SK-N-SH (cell line): ENCODE results near the gene STT3B. TPM values are rescaled to one million over a fixed set of nuclear protein-coding genes. Genes with fewer than 3 reads are reported as not detected.

Source experiments
- CTCF ChIA-PET: fragments of 300-600, 350-600 bp; formaldehyde crosslinking; extraction: SDS; loops from one replicate; lab custom pipeline; 2021; lab: Yijun Ruan, JAX
- POLR2A ChIA-PET: fragments of 350-600 bp; sonication (Branson Sonifier 250); formaldehyde crosslinking; extraction: SDS; loops from one replicate; lab custom pipeline; 2020; ENCODE audit warnings: antibody characterized with exemption, inconsistent platforms; lab: Yijun Ruan, JAX
- DNase-seq: peaks from one replicate; pipeline ENCODE4 v3.0.0; 2012
- H2AFZ ChIP-seq: fragments of 200-600 bp; sonication (generic); 2 replicates; pipeline ENCODE4 v1.8.1; 2016; ENCODE audit warnings: antibody characterized with exemption, mild to moderate bottlenecking, low read depth
- H3F3A ChIP-seq: fragments of 200-600 bp; sonication (generic); replicated peaks from 2 replicates; pipeline ENCODE3; 2016; ENCODE audit warnings: antibody characterized with exemption, mild to moderate bottlenecking; ENCODE audit not compliant: insufficient read depth
- H3K27ac ChIP-seq, 2 experiments: fragments of 200-500 bp in 1 of 2; fragments of 200-600 bp in 1 of 2; sonication (Bioruptor generic) in 1 of 2; sonication (generic), shearing (Covaris generic) in 1 of 2; 2 replicates each; pipeline versions ENCODE4 v1.5.1 to v1.6.1; 2014 to 2016; ENCODE audit warnings: low read depth in 2 of 2, inconsistent platforms in 1 of 2, low read length in 1 of 2, mild to moderate bottlenecking in 1 of 2, mixed read lengths in 1 of 2
- H3K27me3 ChIP-seq: fragments of 200-600 bp; sonication (generic), shearing (Covaris generic); 2 replicates; pipeline ENCODE4 v1.6.1; 2016; ENCODE audit warnings: mixed run types; ENCODE audit not compliant: insufficient read depth
- H3K36me3 ChIP-seq, 2 experiments: fragments of 200-500 bp in 1 of 2; fragments of 200-600 bp in 1 of 2; sonication (Bioruptor generic) in 1 of 2; sonication (generic) in 1 of 2; replicated peaks in 1 of 2; 2 replicates each; pipeline versions ENCODE3 to v1.5.1; 2014 to 2016; ENCODE audit warnings: low read length in 1 of 2, mild to moderate bottlenecking in 1 of 2; ENCODE audit not compliant: insufficient read depth in 2 of 2, control insufficient read depth in 1 of 2
- H3K4me1 ChIP-seq, 2 experiments: fragments of 200-500 bp in 1 of 2; fragments of 200-600 bp in 1 of 2; sonication (Bioruptor generic) in 1 of 2; sonication (generic), shearing (Covaris generic) in 1 of 2; 2 replicates each; pipeline versions ENCODE4 v1.5.1 to v1.6.1; 2014 to 2016; ENCODE audit warnings: low read depth in 1 of 2, low read length in 1 of 2, mixed run types in 1 of 2; ENCODE audit not compliant: insufficient read depth in 2 of 2, control insufficient read depth in 1 of 2
- H3K4me2 ChIP-seq: fragments of 200-600 bp; sonication (generic), shearing (Covaris generic); 2 replicates; pipeline ENCODE4 v1.6.1; 2017; ENCODE audit warnings: mixed run types
- H3K4me3 ChIP-seq, 2 experiments: fragments of 200-500 bp in 1 of 2; fragments of 200-600 bp in 1 of 2; sonication (Bioruptor generic) in 1 of 2; sonication (generic), shearing (Covaris generic) in 1 of 2; 2 replicates each; pipeline versions ENCODE4 v1.5.1 to v1.8.1; 2014 to 2016; ENCODE audit warnings: low read depth in 2 of 2, inconsistent platforms in 1 of 2, low read length in 1 of 2, mild to moderate bottlenecking in 1 of 2, mixed read lengths in 1 of 2, moderate library complexity in 1 of 2
- H3K79me2 ChIP-seq: fragments of 200-600 bp; sonication (generic); 2 replicates; pipeline ENCODE4 v1.8.1; 2017; ENCODE audit warnings: mild to moderate bottlenecking; ENCODE audit not compliant: insufficient read depth
- H3K9ac ChIP-seq: fragments of 200-600 bp; sonication (generic); 2 replicates; pipeline ENCODE4 v1.6.1; 2017; ENCODE audit warnings: mixed run types
- H3K9me2 ChIP-seq: fragments of 200-600 bp; sonication (generic); 2 replicates; pipeline ENCODE4 v1.6.1; 2017; ENCODE audit warnings: mixed run types
- H3K9me3 ChIP-seq: fragments of 200-600 bp; sonication (generic); 2 replicates; pipeline ENCODE4 v1.6.1; 2017; ENCODE audit warnings: mixed run types, mild to moderate bottlenecking, moderate library complexity
- H4K20me1 ChIP-seq: fragments of 200-600 bp; sonication (generic); 2 replicates; pipeline ENCODE4 v1.6.1; 2017; ENCODE audit warnings: mild to moderate bottlenecking, mixed run types; ENCODE audit not compliant: insufficient read depth
- CTCF ChIP-seq: fragments of 200-600 bp; sonication (generic); IDR thresholded peaks from 2 replicates; pipeline ENCODE4 v1.6.1; 2017; ENCODE audit warnings: antibody characterized with exemption, mild to moderate bottlenecking, moderate library complexity
- FOXM1 ChIP-seq: IDR thresholded peaks from 2 replicates; pipeline ENCODE4 v1.4.0; 2012; ENCODE audit warnings: low read depth, mild to moderate bottlenecking
- GABPA ChIP-seq: IDR thresholded peaks from 2 replicates; pipeline ENCODE4 v1.4.0; 2012; ENCODE audit warnings: low read depth, mild to moderate bottlenecking
- MXI1 ChIP-seq: IDR thresholded peaks from 2 replicates; pipeline ENCODE4 v1.6.1; 2012; ENCODE audit warnings: mild to moderate bottlenecking, low read depth, low read length, improper control_type of control experiment
- NRF1 ChIP-seq: IDR thresholded peaks from 2 replicates; pipeline ENCODE4 v1.6.1; 2012; ENCODE audit warnings: low read depth, mild to moderate bottlenecking, low read length
- RCOR1 ChIP-seq: fragments of 150-350 bp; IDR thresholded peaks from 2 replicates; pipeline ENCODE4 v1.6.1; 2017; ENCODE audit warnings: antibody characterized with exemption, low read length
- RFX5 ChIP-seq: IDR thresholded peaks from 2 replicates; pipeline ENCODE4 v1.6.1; 2012; ENCODE audit warnings: mild to moderate bottlenecking, improper control_type of control experiment, low read length
- TCF12 ChIP-seq: IDR thresholded peaks from 2 replicates; pipeline ENCODE4 v1.4.0; 2012
- USF2 ChIP-seq: fragments of 150-350 bp; IDR thresholded peaks from 2 replicates; pipeline ENCODE4 v1.6.1; 2017; ENCODE audit warnings: antibody characterized with exemption, low read length, low read depth, borderline replicate concordance
- ZBTB33 ChIP-seq: IDR thresholded peaks from 2 replicates; pipeline ENCODE4 v1.4.0; 2012; ENCODE audit warnings: low read depth, borderline replicate concordance
- whole genome bisulfite sequencing: methylation state at CpG from one replicate; pipeline ENCODE4 v1.1.6; 2017; ENCODE audit warnings: low lambda C conversion rate; 5-methylcytosine and 5-hydroxymethylcytosine counted together
- polyA plus RNA-seq, 3 experiments: library from polyadenylated mRNA; depleted of rRNA; stranded (reverse); fragments of >200 nt; gene quantifications; 2 replicates each; pipeline ENCODE4 v1.2.3, GENCODE V29; 2012

The STT3B gene
- polyA plus RNA-seq, 1 of the 3 experiments (the other 2 are of a cell fraction), result 27.9 TPM

- no peak for TF ChIP-seq TCF12
- TF ChIP-seq NRF1, result no peak
- TF ChIP-seq RCOR1, result no peak
- TF ChIP-seq FOXM1, result no peak
- 99% methylated on average over 6 of the region's 6 CpGs for WGBS
- H3F3A ChIP-seq, result peaks cover 2% of the 10 kb centered on the region
- no peak overlapping the region for H3K4me2 ChIP-seq
- H3K27me3 ChIP-seq, result no peaks in the 10 kb centered on the region
- H4K20me1 ChIP-seq, result no peaks in the 10 kb centered on the region
- POLR2A ChIA-PET, result no interaction called here
- no peak overlapping the region for H3K27ac ChIP-seq
- no peak overlapping the region for H3K9ac ChIP-seq
- CTCF ChIA-PET, result interaction anchor here (2.3 kb wide), 1 partner anchor 145 kb away, joined by 14 read pairs; no protein-coding TSS in a partner anchor
- no peak overlapping the region for H2AFZ ChIP-seq
- no peak for DNase-seq
- H3K4me3 ChIP-seq, result no peak overlapping the region
- no peaks in the 10 kb centered on the region for H3K9me2 ChIP-seq
- H3K79me2 ChIP-seq, result no peaks in the 10 kb centered on the region
- H3K4me1 ChIP-seq, result 0 out of 4 replicates have a peak, but pooled peaks cover 0 to 6% of the 10 kb centered on the region in 2 experiments
- no peaks in the 10 kb centered on the region for H3K9me3 ChIP-seq
- peaks cover 48 to 60% of the 10 kb centered on the region in 2 experiments for H3K36me3 ChIP-seq
Observed at GRCh38 chr3:31624083-31624709, 91.5 kb downstream of the STT3B start.

- no peak for TF ChIP-seq MXI1
- no peak for TF ChIP-seq GABPA
- no peak for TF ChIP-seq USF2
- TF ChIP-seq CTCF, result no peak
- TF ChIP-seq ZBTB33, result no peak
- TF ChIP-seq RFX5, result no peak
- TF ChIP-seq, all 33 proteins: peak for 0
- H3K9ac ChIP-seq, result no peak overlapping the region
- DNase-seq, result no peak
- no peaks in the 10 kb centered on the region for H3K9me2 ChIP-seq
- H3F3A ChIP-seq, result no peaks in the 10 kb centered on the region
- 0 out of 4 replicates have a peak, but pooled peaks cover 0 to 6% of the 10 kb centered on the region in 2 experiments for H3K4me1 ChIP-seq
- H3K27ac ChIP-seq, result no peak overlapping the region
- no peak overlapping the region for H3K4me3 ChIP-seq
- H3K36me3 ChIP-seq, result peaks cover 45 to 62% of the 10 kb centered on the region in 2 experiments
- H3K79me2 ChIP-seq, result no peaks in the 10 kb centered on the region
- H2AFZ ChIP-seq, result no peak overlapping the region
- POLR2A ChIA-PET, result interaction anchor here (0.6 kb wide), 1 partner anchor 1326 kb away, joined by 3 read pairs; no protein-coding TSS in a partner anchor
- no peaks in the 10 kb centered on the region for H3K27me3 ChIP-seq
- no peaks in the 10 kb centered on the region for H4K20me1 ChIP-seq
- H3K9me3 ChIP-seq, result no peaks in the 10 kb centered on the region
- no peak overlapping the region for H3K4me2 ChIP-seq
- CTCF ChIA-PET, result interaction anchor here (2.3 kb wide), 1 partner anchor 144 kb away, joined by 14 read pairs; no protein-coding TSS in a partner anchor
- WGBS, result 98% methylated on average over 2 of the region's 2 CpGs
Observed at GRCh38 chr3:31625358-31625757, 92.6 kb downstream of the STT3B start.
